Kidney glomerular epithelial cell (primary cell): ENCODE measurements around the gene RNU2-1.
"Not testable (repeated sequence)": the region's sequence is repeated elsewhere in the genome, so short reads cannot be mapped to it uniquely, and the experiment has no call there.

Experiments used
- DNase-seq: peaks from one replicate; lab custom pipeline; 2025; lab: John Stamatoyannopoulos, UW

The RNU2-1 gene

DNA sequence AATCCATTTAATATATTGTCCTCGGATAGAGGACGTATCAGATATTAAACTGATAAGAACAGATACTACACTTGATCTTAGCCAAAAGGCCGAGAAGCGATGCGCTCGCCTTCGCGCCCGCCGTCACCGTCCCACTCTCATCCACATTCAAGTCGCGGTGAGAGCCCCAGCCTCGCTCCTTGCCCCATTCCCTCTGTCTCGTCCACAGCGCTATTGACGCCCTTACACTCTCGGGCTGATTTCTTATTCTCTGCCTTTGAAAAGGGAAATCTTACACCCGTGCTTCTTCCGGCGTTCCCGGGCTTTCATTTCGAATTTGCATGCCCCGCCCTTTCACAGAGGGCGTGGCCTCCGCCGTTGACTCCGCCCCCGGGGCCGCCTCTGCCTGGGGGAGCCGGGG lies at the start of gene RNU2-1:
Gene RNU2-1 (minus strand): TSS at position 101 of the 400 bp plus-strand sequence.
- not testable (repeated sequence) for DNase-seq

GRCh38 chr17:43272914-43273313 lies 39.1 kb upstream of the RNU2-1 start:
- not testable (repeated sequence) for DNase-seq

DNA sequence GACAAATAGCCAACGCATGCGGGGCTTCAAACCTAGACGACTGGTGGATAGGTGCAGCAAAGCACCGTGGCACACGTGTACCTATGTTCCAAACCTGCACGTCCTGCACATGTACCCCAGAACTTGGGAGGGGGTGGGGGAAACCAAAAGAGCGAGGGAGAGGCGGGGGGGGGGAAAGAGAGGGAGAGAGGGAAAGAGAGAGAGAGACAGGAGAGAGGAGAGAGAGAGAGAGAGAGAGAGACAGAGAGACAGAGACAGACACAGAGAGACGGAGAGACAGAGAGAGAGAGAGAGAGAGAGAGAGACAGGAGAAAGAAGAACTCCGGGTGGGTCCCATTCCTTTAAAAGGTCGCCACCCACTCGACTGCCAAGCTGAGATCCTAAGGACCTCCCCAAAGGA lies 38.7 kb upstream of the RNU2-1 start:
- not testable (repeated sequence) for DNase-seq

DNA sequence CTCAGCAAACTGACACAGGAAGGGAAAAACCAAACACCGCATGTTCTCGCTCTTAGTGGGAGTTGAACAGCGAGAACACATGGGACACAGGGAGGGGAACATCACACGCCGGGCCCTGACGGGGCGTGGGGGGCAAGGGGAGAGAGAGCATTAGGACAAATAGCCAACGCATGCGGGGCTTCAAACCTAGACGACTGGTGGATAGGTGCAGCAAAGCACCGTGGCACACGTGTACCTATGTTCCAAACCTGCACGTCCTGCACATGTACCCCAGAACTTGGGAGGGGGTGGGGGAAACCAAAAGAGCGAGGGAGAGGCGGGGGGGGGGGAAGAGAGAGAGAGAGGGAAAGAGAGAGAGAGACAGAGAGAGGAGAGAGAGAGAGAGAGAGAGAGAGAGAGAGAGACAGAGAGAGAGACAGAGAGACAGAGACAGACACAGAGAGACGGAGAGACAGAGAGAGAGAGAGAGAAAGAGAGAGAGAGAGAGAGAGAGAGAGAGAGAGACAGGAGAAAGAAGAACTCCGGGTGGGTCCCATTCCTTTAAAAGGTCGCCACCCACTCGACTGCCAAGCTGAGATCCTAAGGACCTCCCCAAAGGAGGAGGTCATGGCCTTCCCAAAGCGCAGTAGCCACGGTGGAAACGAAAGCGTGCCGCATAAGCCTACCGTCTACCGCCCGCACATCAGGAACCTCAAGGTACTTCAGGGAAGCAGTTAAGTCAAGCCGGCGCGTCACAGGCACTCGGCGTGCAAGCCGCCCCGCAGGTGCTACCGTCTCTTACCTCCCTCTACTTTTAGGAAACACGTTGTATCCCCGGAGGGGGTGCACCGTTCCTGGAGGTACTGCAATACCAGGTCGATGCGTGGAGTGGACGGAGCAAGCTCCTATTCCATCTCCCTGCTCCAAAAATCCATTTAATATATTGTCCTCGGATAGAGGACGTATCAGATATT lies 37.1 kb upstream of the RNU2-1 start:
- not testable (repeated sequence) for DNase-seq

DNA sequence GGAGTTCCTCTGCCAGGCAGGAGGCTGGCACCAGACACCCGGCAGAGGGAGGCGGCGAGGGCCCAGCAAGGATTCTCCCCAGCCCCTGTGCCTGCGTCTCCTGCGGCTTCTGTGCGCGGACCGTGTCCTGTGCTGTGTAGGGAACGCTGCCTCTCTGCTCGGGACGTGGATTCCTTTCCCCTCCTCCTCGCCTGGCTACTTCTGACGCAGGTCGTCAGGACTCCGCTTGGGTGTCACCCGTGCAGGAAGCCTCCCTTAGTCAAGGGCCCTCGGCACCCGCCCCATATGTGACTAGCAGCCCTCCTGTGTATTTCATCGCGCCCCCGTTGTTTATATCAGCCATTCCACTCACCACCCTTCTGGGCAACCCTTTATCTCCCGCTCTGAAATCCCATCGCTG lies 12.7 kb upstream of the RNU2-1 start:
- not testable (repeated sequence) for DNase-seq

GRCh38 chr17:43240596-43241352 lies 7.0 kb upstream of the RNU2-1 start:
- DNase-seq: not testable (repeated sequence)

GRCh38 chr17:43239597-43239996 lies 5.8 kb upstream of the RNU2-1 start:
- DNase-seq: not testable (repeated sequence)

DNA sequence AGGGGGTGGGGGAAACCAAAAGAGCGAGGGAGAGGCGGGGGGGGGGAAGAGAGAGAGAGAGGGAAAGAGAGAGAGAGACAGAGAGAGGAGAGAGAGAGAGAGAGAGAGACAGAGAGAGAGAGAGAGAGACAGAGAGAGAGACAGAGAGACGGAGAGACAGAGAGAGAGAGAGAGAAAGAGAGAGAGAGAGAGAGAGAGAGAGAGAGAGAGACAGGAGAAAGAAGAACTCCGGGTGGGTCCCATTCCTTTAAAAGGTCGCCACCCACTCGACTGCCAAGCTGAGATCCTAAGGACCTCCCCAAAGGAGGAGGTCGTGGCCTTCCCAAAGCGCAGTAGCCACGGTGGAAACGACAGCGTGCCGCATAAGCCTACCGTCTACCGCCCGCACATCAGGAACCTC lies 514 bp downstream of the RNU2-1 start:
- DNase-seq: not testable (repeated sequence)

- DNase-seq: not testable (repeated sequence)
Measured at GRCh38 chr17:43232021-43232699, 1.6 kb downstream of the RNU2-1 start.

DNA sequence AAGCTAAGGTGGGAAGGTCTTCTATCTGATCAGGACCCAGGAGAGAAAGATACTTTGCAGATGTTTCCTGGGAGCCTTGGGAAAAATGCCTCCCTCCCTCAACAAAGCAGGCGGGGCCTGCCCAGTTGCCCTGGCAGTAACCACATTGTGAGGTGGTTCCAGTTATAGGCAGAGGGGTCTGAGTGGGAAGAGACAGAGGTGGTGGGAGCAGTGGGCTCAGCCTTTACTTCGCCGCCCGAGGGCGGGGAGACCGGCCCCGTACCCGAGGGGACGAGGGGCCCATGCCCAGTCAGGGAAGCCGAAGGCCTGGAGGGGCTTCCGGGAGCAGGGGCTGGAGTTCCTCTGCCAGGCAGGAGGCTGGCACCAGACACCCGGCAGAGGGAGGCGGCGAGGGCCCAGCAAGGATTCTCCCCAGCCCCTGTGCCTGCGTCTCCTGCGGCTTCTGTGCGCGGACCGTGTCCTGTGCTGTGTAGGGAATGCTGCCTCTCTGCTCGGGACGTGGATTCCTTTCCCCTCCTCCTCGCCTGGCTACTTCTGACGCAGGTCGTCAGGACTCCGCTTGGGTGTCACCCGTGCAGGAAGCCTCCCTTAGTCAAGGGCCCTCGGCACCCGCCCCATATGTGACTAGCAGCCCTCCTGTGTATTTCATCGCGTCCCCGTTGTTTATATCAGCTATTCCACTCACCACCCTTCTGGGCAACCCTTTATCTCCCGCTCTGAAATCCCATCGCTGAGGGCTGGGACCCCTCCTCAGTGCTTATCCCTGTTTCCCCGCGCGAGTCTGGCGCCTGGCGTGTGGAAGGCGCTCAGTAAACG lies 2.4 kb downstream of the RNU2-1 start:
- not testable (repeated sequence) for DNase-seq

- DNase-seq: not testable (repeated sequence)
Measured at GRCh38 chr17:43228020-43228782, 5.6 kb downstream of the RNU2-1 start, which contains the start of gene CCDC200. Gene CCDC200 (minus strand): TSS chr17:43228623. CDS start chr17:43228554, 69 bp downstream.

GRCh38 chr17:43226393-43226792 lies 7.4 kb downstream of the RNU2-1 start:
- no peak for DNase-seq

DNA sequence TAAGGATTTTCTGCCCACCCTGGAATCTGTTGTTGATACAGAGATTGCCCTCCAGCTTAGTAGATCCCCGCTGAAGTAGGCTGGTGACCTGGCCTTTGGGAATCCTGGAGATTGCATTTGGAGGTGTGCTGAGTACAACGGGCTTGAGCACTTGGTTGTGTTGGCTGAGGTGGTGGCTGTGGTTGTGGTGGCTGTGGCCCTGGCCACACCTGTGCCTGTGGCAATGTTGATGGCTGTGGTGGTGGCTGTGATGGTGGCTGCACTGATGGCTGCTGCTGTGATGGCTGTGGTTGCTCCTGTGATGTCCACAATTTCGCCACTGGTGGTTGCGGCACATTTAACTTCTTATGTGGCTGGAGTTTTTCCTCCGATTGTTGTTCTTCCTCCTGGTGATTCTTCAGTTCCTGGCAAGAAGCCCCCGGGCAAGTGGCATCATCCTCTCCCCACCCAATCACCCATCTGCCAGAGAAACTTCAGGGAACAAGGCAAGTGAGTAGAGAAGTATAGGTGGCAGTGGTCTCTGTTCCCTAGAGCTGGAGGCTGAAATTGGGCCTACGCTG lies 9.6 kb downstream of the RNU2-1 start:
- DNase-seq: no peak

GRCh38 chr17:43220511-43221125 lies 13.2 kb downstream of the RNU2-1 start:
- no peak for DNase-seq

- DNase-seq: no peak
Measured at GRCh38 chr17:43219746-43220380, 13.9 kb downstream of the RNU2-1 start.

DNA sequence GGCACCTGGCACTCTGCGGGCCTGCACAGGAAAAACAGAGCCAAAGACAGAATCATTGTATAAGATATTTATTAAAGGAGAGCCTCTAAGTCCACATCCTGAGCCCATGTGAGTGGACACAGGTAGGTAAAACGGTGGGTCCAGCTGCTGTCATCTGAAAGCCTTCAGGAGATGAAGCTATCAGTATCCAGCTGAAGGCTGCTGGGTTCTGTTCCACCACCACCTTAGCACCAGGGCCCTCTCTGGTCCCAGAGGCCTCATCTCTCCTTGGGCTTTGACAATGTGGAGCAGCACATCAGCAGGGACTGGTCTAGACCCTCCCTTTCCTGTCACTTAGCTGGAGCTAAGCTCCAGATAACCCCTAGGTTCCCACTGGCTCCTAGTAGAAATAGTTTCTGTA lies 14.8 kb downstream of the RNU2-1 start:
- DNase-seq: no peak

DNA sequence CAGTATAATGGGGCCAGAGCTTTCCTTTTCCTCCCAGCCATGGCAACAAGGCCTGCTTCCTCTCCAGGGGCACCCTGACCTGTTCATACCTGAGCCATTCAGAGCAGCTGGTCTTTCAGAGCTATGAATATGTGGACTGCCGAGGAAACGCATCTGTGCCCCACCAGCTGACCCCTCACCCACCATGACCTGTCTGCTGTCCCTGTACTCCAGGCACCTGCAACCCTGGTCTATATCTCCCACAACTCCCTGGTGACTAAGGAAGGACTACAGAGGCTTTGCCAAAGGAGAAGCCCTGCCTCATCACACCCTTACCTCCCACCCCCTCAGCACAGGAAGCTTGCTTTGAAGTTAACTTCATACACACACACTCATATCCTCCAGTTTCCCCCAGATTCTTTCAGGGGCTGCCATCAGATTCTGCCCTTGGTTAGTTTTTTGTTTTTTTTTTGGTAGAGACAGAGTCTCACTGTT lies 16.1 kb downstream of the RNU2-1 start:
- no peak for DNase-seq

GRCh38 chr17:43216762-43217613 lies 16.8 kb downstream of the RNU2-1 start:
- no peak for DNase-seq
